ENCODE data around the gene LRGUK. TPM values are rescaled to one million over a fixed set of nuclear protein-coding genes. Genes with fewer than 3 reads are reported as not detected.
"Not testable (repeated sequence)": the region's sequence is repeated elsewhere in the genome, so short reads cannot be mapped to it uniquely, and the experiment has no call there.

LRGUK gene, protein sequence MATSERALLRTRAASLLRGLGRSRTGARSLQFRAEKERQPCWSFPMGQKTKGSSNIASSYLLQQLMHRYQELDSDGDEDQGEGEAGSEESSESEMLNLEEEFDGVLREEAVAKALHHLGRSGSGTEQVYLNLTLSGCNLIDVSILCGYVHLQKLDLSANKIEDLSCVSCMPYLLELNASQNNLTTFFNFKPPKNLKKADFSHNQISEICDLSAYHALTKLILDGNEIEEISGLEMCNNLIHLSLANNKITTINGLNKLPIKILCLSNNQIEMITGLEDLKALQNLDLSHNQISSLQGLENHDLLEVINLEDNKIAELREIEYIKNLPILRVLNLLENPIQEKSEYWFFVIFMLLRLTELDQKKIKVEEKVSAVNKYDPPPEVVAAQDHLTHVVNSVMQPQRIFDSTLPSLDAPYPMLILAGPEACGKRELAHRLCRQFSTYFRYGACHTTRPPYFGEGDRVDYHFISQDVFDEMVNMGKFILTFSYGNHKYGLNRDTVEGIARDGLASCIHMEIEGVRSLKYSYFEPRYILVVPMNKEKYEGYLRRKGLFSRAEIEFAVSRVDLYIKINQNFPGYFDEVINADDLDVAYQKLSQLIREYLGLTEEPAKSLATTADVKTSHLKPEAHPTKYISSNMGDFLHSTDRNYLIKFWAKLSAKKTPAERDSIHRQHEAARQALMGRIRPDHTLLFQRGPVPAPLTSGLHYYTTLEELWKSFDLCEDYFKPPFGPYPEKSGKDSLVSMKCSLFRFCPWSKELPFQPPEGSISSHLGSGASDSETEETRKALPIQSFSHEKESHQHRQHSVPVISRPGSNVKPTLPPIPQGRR
- polyA plus RNA-seq = under 1 TPM in 2 of 4 donors, not detected in 2; 0.03 to 0.22 TPM
- long read RNA-seq, donor 1 = 0 reads
- long read RNA-seq, donor 2 = 0 reads
- long read RNA-seq, donor 3 = 0 reads
- long read RNA-seq, donor 4 = 0 reads
- long read RNA-seq, donor 5 = 0 reads
- long read RNA-seq, donor 6 = 0 reads
- long read RNA-seq, donor 7 = 0 reads
- long read RNA-seq, donor 8 = 0 reads
- long read RNA-seq, donor 9 = 0 reads
- long read RNA-seq, donor 10 = 0 reads

DNA sequence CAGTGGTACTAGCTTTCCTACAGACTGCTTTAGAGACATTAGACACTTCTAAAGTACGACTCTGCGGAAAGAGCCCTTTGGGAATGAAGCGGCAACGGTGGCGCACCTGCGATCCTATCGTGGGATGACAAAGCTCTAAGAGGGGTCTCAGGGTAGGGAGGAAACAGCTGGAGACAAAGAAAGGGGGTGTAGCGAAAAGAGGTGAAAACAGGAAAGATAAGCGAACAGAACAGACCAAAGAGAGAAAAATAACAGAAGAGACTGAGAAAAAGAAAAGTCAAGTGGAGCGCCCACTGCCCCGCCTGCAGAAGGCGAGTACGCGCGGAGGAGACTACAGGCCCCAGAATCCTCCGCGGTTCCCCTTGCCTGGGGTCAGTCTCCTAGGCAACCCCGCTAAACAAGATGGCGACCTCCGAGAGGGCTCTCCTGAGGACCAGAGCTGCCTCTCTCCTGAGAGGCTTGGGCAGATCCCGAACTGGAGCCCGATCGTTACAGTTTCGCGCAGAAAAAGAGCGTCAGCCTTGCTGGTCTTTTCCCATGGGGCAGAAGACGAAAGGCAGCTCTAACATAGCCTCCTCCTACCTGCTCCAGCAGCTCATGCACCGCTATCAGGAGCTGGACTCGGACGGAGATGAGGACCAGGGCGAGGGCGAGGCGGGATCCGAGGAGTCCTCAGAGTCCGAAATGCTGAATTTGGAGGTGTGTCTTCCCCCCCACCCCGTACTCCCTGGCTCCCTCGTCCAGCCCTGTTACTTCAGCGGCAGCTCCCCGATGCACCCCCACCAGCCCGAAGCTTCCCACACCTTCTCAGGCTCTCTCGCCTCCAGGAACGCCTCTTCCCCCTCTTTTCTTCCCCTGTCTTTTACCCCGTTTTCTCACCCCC is at the start of gene LRGUK:
TSS of gene LRGUK (plus strand) at position 375 of the 883 bp plus-strand sequence. CDS start at position 403, 28 bp downstream.
- FAIRE-seq (no peak), DNase-seq (peak; percentile 74 to 89)
- no peaks in the 10 kb centered on the region for H3K36me3 ChIP-seq (ENCODE audit: control insufficient read depth in 3 of 3, insufficient read depth in 2 of 3, low read depth in 1 of 3, low read length in 3 of 3)
- H3K4me1 ChIP-seq (ENCODE audit: control insufficient read depth in 3 of 3, insufficient read depth in 2 of 3, low read depth in 1 of 3, low read length in 2 of 3) = peaks cover 0 to 3% (median 0%) of the 10 kb centered on the region in 3 donors
- WGBS, 3 donors = 1 to 2% (median 1%) methylated on average over 41 to 43 of the region's 43 CpGs
- peaks cover 0 to 4% (median 0%) of the 10 kb centered on the region in 3 donors for H3K27me3 ChIP-seq (ENCODE audit: control insufficient read depth in 3 of 3, insufficient read depth in 3 of 3, low read length in 3 of 3)
- peak within 1 kb of the TSS; percentile 36 to 51 (median 49) for H3K4me3 ChIP-seq (ENCODE audit: low read depth in 1 of 3, low read length in 3 of 3)
- H3K9me3 ChIP-seq (ENCODE audit: control insufficient read depth in 2 of 2, insufficient read depth in 1 of 2, low read depth in 1 of 2, low read length in 1 of 2) = no peaks in the 10 kb centered on the region
- H3K27ac ChIP-seq (ENCODE audit: low read depth in 1 of 3, low read length in 2 of 3) = no peak within 1 kb of the TSS

DNA sequence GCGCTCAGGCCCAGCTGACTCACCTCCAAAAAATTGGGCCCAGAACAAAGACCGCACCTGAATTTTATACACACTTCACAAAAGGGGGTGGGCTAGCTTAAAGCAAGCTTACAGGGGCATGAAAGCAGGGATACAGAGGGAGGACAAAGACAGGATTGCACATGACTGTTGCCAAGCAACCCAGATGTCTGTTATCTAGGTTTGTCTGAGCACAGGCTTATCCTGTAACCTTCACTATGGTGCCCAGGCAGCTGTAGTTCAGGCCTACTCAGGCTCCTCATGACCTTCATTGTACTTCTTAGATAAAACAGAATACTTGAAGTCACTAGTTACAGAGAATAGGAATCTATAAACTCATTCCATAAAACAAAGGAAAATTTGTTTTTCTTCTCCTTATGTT is 49.6 kb upstream of the LRGUK start:
- DNase-seq; FAIRE-seq; H3K27me3 ChIP-seq (ENCODE audit: control insufficient read depth in 3 of 3, insufficient read depth in 3 of 3, low read length in 3 of 3); H3K4me1 ChIP-seq (ENCODE audit: control insufficient read depth in 3 of 3, insufficient read depth in 2 of 3, low read depth in 1 of 3, low read length in 2 of 3); H3K27ac ChIP-seq (ENCODE audit: low read depth in 1 of 3, low read length in 2 of 3); H3K4me3 ChIP-seq (ENCODE audit: low read depth in 1 of 3, low read length in 3 of 3); H3K36me3 ChIP-seq (ENCODE audit: control insufficient read depth in 3 of 3, insufficient read depth in 2 of 3, low read depth in 1 of 3, low read length in 3 of 3): not testable (repeated sequence)
- peaks cover 0 to 11% of the 10 kb centered on the region in 2 donors for H3K9me3 ChIP-seq (ENCODE audit: control insufficient read depth in 2 of 2, insufficient read depth in 1 of 2, low read depth in 1 of 2, low read length in 1 of 2)
- WGBS, 3 donors = 94 to 97% (median 95%) methylated on average over 2 of the region's 2 CpGs

DNA sequence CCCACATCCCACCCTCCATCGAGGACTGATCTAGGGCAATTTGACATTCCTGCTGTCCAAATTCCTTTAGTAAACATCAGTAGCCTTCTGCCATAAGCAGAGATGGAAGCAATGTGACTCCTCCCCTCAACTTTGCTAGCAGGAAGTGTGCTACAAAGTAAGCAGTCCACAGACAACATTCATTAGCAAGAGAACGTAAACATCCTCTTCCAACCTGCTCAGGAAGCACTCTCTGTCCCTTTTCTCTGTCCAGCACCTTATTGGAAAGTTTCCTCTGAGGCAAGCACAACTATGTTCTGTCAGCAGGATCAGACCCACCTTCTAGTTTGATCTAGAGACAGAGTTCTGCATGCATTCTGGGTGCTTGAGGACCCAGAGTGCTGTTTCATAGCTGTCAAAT is 48.1 kb upstream of the LRGUK start:
- FAIRE-seq (no peak), DNase-seq (no peak)
- no peak overlapping the region for H3K4me3 ChIP-seq (ENCODE audit: low read depth in 1 of 3, low read length in 3 of 3)
- no peaks in the 10 kb centered on the region for H3K27me3 ChIP-seq (ENCODE audit: control insufficient read depth in 3 of 3, insufficient read depth in 3 of 3, low read length in 3 of 3)
- H3K27ac ChIP-seq (ENCODE audit: low read depth in 1 of 3, low read length in 2 of 3) = no peak overlapping the region
- no peaks in the 10 kb centered on the region for H3K36me3 ChIP-seq (ENCODE audit: control insufficient read depth in 3 of 3, insufficient read depth in 2 of 3, low read depth in 1 of 3, low read length in 3 of 3)
- peaks cover 0 to 11% of the 10 kb centered on the region in 2 donors for H3K9me3 ChIP-seq (ENCODE audit: control insufficient read depth in 2 of 2, insufficient read depth in 1 of 2, low read depth in 1 of 2, low read length in 1 of 2)
- 42 to 74% (median 72%) methylated on average over 2 of the region's 2 CpGs for WGBS, 3 donors
- H3K4me1 ChIP-seq (ENCODE audit: control insufficient read depth in 3 of 3, insufficient read depth in 2 of 3, low read depth in 1 of 3, low read length in 2 of 3) = no peaks in the 10 kb centered on the region

DNA sequence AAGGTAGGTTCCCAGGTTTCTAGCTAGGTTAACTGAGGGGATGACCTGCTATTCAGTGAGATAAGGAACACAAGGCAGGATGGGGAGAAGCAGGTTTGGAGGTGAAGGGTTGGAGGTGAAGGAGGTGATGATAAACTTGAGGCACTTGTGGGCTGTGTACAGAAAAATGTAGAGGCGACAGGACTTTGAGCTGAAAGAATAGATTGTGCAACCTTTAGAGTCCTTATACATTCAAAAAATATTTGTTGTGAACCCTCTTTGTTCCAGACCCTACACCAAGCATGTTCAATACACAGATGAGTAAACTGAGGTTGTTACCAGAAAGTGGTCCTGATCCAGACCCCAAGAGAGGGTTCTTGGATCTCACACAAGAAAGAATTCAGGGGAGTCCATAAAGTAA is 45.4 kb upstream of the LRGUK start:
- H3K4me3 ChIP-seq (ENCODE audit: low read depth in 1 of 3, low read length in 3 of 3) = no peak overlapping the region
- H3K36me3 ChIP-seq (ENCODE audit: control insufficient read depth in 3 of 3, insufficient read depth in 2 of 3, low read depth in 1 of 3, low read length in 3 of 3) = no peaks in the 10 kb centered on the region
- 98 to 100% (median 100%) methylated on average over 1 of the region's 1 CpG for WGBS, 3 donors
- H3K9me3 ChIP-seq (ENCODE audit: control insufficient read depth in 2 of 2, insufficient read depth in 1 of 2, low read depth in 1 of 2, low read length in 1 of 2) = peaks cover 0 to 5% of the 10 kb centered on the region in 2 donors
- DNase-seq (no peak), FAIRE-seq (no peak)
- no peaks in the 10 kb centered on the region for H3K27me3 ChIP-seq (ENCODE audit: control insufficient read depth in 3 of 3, insufficient read depth in 3 of 3, low read length in 3 of 3)
- no peaks in the 10 kb centered on the region for H3K4me1 ChIP-seq (ENCODE audit: control insufficient read depth in 3 of 3, insufficient read depth in 2 of 3, low read depth in 1 of 3, low read length in 2 of 3)
- no peak overlapping the region for H3K27ac ChIP-seq (ENCODE audit: low read depth in 1 of 3, low read length in 2 of 3)

DNA sequence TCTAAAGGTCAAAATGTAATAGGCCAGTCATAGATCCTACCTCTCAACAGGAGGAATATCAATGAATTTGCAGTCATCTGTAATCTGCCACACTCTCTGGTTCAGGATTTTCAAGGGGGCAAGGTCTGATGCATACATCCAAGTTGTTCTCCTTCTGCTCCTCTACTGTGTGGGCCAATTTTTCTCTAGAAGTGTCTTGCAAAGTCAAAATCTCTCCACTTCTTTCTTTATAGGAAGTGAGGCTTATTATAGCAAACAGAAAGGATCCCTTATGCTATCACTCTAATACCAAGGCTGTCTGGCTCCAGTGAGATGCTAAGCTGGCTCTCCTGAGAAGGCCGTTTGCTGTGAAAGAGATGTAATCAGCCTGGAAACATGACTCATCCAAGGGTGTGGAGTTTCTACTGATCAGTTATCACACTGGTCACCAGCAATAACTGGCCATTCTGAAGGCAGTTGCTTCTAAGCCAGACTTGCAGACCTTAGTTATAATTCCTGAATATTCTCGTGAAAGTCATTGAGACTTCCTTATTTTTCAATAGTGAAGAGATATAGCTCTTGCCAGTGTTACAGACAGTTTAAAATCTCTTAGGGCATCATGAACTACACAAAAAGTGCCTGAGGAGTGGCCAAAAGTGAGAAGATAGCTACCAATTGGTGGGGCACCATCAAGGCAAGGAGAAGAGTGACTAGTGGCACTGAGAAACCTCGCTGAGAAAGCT is 43.2 kb upstream of the LRGUK start:
- peak; percentile 3 to 21 for DNase-seq
- no peak for FAIRE-seq
- no peak overlapping the region for H3K27ac ChIP-seq (ENCODE audit: low read depth in 1 of 3, low read length in 2 of 3)
- peaks cover 0 to 9% of the 10 kb centered on the region in 2 donors for H3K9me3 ChIP-seq (ENCODE audit: control insufficient read depth in 2 of 2, insufficient read depth in 1 of 2, low read depth in 1 of 2, low read length in 1 of 2)
- H3K36me3 ChIP-seq (ENCODE audit: control insufficient read depth in 3 of 3, insufficient read depth in 2 of 3, low read depth in 1 of 3, low read length in 3 of 3) = no peaks in the 10 kb centered on the region
- no peak overlapping the region for H3K4me3 ChIP-seq (ENCODE audit: low read depth in 1 of 3, low read length in 3 of 3)
- H3K27me3 ChIP-seq (ENCODE audit: control insufficient read depth in 3 of 3, insufficient read depth in 3 of 3, low read length in 3 of 3) = no peaks in the 10 kb centered on the region
- H3K4me1 ChIP-seq (ENCODE audit: control insufficient read depth in 3 of 3, insufficient read depth in 2 of 3, low read depth in 1 of 3, low read length in 2 of 3) = no peaks in the 10 kb centered on the region
- 78 to 86% (median 79%) methylated on average over 3 of the region's 3 CpGs for WGBS, 3 donors

DNA sequence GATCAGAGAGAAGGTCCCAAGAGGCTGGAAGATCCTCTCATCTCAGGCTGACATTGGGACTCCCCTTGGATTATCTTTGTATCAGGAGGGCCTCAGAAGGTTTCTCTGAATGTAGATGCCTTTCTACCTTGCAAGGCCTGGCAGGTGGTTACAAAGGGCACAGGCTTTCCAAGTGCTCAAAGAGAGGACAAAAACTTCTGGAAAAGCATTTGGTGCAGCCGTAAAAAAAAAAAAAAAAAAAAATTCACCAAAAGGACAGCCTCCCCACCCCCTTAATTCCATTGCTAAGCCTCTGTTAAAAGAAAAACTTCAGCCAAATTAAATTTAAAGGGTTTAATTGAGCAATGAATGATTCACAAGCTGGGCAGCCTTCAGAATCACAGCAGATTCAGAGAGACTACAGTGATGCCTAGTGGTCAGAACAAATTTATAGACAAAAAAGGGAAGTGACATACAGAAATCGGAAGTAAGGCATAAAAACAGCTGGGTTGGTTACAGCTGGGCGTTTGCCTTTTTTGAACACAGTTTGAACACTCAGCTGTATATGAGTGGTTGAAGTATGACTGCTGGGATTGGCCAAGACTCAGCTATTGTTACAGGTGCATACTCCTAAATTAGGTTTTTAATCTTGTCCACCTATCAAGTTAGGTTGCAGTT is 42.5 kb upstream of the LRGUK start:
- peaks cover 0 to 12% of the 10 kb centered on the region in 2 donors for H3K9me3 ChIP-seq (ENCODE audit: control insufficient read depth in 2 of 2, insufficient read depth in 1 of 2, low read depth in 1 of 2, low read length in 1 of 2)
- FAIRE-seq = no peak
- H3K4me3 ChIP-seq (ENCODE audit: low read depth in 1 of 3, low read length in 3 of 3) = no peak overlapping the region
- H3K27me3 ChIP-seq (ENCODE audit: control insufficient read depth in 3 of 3, insufficient read depth in 3 of 3, low read length in 3 of 3) = no peaks in the 10 kb centered on the region
- no peaks in the 10 kb centered on the region for H3K4me1 ChIP-seq (ENCODE audit: control insufficient read depth in 3 of 3, insufficient read depth in 2 of 3, low read depth in 1 of 3, low read length in 2 of 3)
- no peaks in the 10 kb centered on the region for H3K36me3 ChIP-seq (ENCODE audit: control insufficient read depth in 3 of 3, insufficient read depth in 2 of 3, low read depth in 1 of 3, low read length in 3 of 3)
- no peak for DNase-seq
- no peak overlapping the region for H3K27ac ChIP-seq (ENCODE audit: low read depth in 1 of 3, low read length in 2 of 3)
- 79 to 82% (median 81%) methylated on average over 3 of the region's 3 CpGs for WGBS, 3 donors

DNA sequence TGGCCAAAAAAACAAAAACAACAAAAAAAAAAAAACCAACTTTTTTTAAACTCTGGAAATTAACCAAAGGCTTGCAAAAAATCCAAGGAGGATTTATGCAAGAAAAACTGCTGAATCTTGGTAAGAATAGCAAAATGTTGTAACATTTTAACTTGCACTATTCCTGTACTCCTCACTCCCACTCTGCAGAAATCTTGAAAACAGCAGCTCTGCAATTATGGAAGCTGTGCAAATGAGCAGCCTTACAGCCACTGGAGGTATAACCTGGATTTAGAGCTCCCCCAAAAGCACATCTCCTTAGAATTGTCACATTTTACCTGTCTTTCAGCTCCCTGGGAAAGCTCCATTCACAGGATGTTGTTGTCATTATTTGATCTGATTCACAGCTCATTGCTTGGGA is 41.8 kb upstream of the LRGUK start:
- DNase-seq (no peak), FAIRE-seq (no peak)
- H3K27ac ChIP-seq (ENCODE audit: low read depth in 1 of 3, low read length in 2 of 3) = no peak overlapping the region
- peaks cover 0 to 15% of the 10 kb centered on the region in 2 donors for H3K9me3 ChIP-seq (ENCODE audit: control insufficient read depth in 2 of 2, insufficient read depth in 1 of 2, low read depth in 1 of 2, low read length in 1 of 2)
- no peaks in the 10 kb centered on the region for H3K4me1 ChIP-seq (ENCODE audit: control insufficient read depth in 3 of 3, insufficient read depth in 2 of 3, low read depth in 1 of 3, low read length in 2 of 3)
- no peaks in the 10 kb centered on the region for H3K27me3 ChIP-seq (ENCODE audit: control insufficient read depth in 3 of 3, insufficient read depth in 3 of 3, low read length in 3 of 3)
- H3K36me3 ChIP-seq (ENCODE audit: control insufficient read depth in 3 of 3, insufficient read depth in 2 of 3, low read depth in 1 of 3, low read length in 3 of 3) = no peaks in the 10 kb centered on the region
- H3K4me3 ChIP-seq (ENCODE audit: low read depth in 1 of 3, low read length in 3 of 3) = no peak overlapping the region
